ENCODE data around the gene EEF2K.

EEF2K gene

DNA sequence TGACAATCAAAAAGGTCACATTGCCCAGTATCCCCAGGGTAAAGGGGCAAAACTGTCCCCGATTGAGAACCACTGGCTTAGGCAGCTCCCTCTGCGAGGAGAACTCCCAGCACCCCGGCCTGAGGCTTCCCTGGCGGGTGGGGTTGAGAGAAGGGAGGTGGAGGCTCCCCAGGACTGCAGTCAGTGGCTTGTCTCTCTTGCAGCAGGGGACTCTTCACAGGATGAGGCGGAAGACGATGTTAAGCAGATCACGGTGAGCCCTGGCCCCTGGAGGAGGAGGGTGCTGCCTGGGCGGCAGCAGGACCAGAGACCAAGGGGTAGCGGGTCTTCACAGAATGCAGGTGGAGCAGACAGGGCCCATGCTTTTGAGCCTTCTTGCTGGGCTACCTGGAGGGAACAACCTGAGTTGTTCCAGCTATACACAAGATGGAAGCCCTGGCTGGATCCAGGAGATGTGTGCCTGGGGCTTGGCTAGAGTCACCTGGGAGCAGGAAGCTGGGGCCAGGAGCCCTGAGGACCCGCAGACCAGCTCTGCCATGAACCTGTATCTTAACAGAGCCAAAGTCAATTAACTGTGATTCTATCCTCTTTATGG lies 107.9 kb downstream of the EEF2K start:
- Mint-ChIP-seq H3K36me3 (ENCODE audit: low read depth) (peaks cover 46% of the 10 kb centered on the region), H3K4me1 (peaks cover 6% of the 10 kb centered on the region), H3K4me3 (no peak overlapping the region), H3K27ac (peak overlapping the region; percentile 65), H3K9me3 (no peaks in the 10 kb centered on the region), H3K27me3 (ENCODE audit: low read depth, poor library complexity) (no peaks in the 10 kb centered on the region)
- no peak for TF ChIP-seq CTCF (IDR thresholded peaks at IDR 0.05)
- no peak for DNase-seq

- Mint-ChIP-seq H3K4me3 (no peak overlapping the region), H3K9me3 (no peaks in the 10 kb centered on the region), H3K27me3 (ENCODE audit: low read depth, poor library complexity) (no peaks in the 10 kb centered on the region), H3K4me1 (peaks cover 6% of the 10 kb centered on the region), H3K27ac (peak overlapping the region; percentile 82), H3K36me3 (ENCODE audit: low read depth) (peaks cover 45% of the 10 kb centered on the region)
- DNase-seq, result no peak
- TF ChIP-seq CTCF (IDR thresholded peaks at IDR 0.05), result no peak
Observed at GRCh38 chr16:22314661-22315626, 108.9 kb downstream of the EEF2K start.

GRCh38 chr16:22315979-22316378 lies 109.9 kb downstream of the EEF2K start:
- no peaks in the 10 kb centered on the region for H3K27me3 Mint-ChIP-seq (ENCODE audit: low read depth, poor library complexity)
- H3K4me3 Mint-ChIP-seq, result no peak overlapping the region
- no peak for TF ChIP-seq CTCF (IDR thresholded peaks at IDR 0.05)
- peaks cover 6% of the 10 kb centered on the region for H3K4me1 Mint-ChIP-seq
- H3K27ac Mint-ChIP-seq, result no peak overlapping the region
- no peaks in the 10 kb centered on the region for H3K9me3 Mint-ChIP-seq
- DNase-seq, result no peak
- H3K36me3 Mint-ChIP-seq (ENCODE audit: low read depth), result peaks cover 42% of the 10 kb centered on the region

GRCh38 chr16:22316411-22316811 lies 110.3 kb downstream of the EEF2K start:
- Mint-ChIP-seq H3K9me3 (no peaks in the 10 kb centered on the region), H3K4me3 (no peak overlapping the region), H3K36me3 (ENCODE audit: low read depth) (peaks cover 42% of the 10 kb centered on the region), H3K27ac (no peak overlapping the region), H3K27me3 (ENCODE audit: low read depth, poor library complexity) (no peaks in the 10 kb centered on the region), H3K4me1 (peaks cover 6% of the 10 kb centered on the region)
- DNase-seq, result no peak
- no peak for TF ChIP-seq CTCF (IDR thresholded peaks at IDR 0.05)

- DNase-seq, result no peak
- no peak for TF ChIP-seq CTCF (IDR thresholded peaks at IDR 0.05)
- Mint-ChIP-seq H3K4me3 (no peak overlapping the region), H3K9me3 (no peaks in the 10 kb centered on the region), H3K4me1 (peaks cover 6% of the 10 kb centered on the region), H3K36me3 (ENCODE audit: low read depth) (peaks cover 36% of the 10 kb centered on the region), H3K27me3 (ENCODE audit: low read depth, poor library complexity) (no peaks in the 10 kb centered on the region), H3K27ac (peak overlapping the region; percentile 78)
Observed at GRCh38 chr16:22317001-22317530, 111.0 kb downstream of the EEF2K start.
